ENCODE data around the gene GLRA3. TPM values are rescaled to one million over a fixed set of nuclear protein-coding genes. Genes with fewer than 3 reads are reported as not detected.

Gene GLRA3
- total and polyA plus RNA-seq, 2 donors (not counting 1 experiment from before 2014, with no cell fraction given) = not detected

DNA sequence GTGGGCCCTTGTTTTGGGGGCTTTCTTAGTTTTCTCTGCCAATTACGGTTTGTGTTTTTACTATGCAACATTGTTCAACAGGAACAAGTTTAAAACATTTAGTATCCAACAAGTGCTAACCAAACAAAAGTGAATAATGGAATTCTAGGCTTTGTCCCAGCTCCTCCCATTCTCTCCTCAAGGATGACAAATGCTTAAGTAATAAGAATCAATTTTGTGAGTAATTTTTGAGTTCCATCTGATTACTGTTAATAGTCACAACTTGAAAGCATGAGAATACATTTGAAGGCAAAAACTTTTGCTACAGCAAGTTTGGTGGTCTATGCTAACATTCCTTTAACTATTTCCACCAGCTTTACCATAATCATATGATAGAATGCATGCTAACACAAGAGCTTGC lies 228.7 kb downstream of the GLRA3 start:
- Histone ChIP-seq H3K79me2 (ENCODE audit: control insufficient read depth, insufficient read depth, low read length) (no peaks in the 10 kb centered on the region), H3K9ac (ENCODE audit: insufficient read depth, low read length) (no peak overlapping the region), H3K4me3 (replicated peaks in 1 of 4; ENCODE audit: control extremely low read depth in 1 of 4, insufficient read depth in 1 of 4, low read depth in 3 of 4, low read length in 4 of 4) (no peak overlapping the region), H4K20me1 (ENCODE audit: control insufficient read depth, extremely low read depth, insufficient read depth, low read length) (no peaks in the 10 kb centered on the region), H3K4me1 (ENCODE audit: control insufficient read depth, extremely low read depth, insufficient read depth, low read length) (no peaks in the 10 kb centered on the region), H3K27me3 (ENCODE audit: control insufficient read depth, insufficient read depth, low read length) (no peaks in the 10 kb centered on the region), H3K27ac (ENCODE audit: insufficient read depth, low read length) (no peak overlapping the region), H3K4me2 (ENCODE audit: extremely low read depth, insufficient read depth, low read length) (no peak overlapping the region), H3K36me3 (ENCODE audit: control insufficient read depth, insufficient read depth, low read length) (no peaks in the 10 kb centered on the region), H2AFZ (ENCODE audit: low read length) (no peak overlapping the region), H3K9me3 (ENCODE audit: control insufficient read depth, insufficient read depth, low read depth, low read length) (no peaks in the 10 kb centered on the region)
- no peak for TF ChIP-seq EZH2 (IDR thresholded peaks at IDR 0.05; ENCODE audit: low read length, missing control alignments)
- TF ChIP-seq, protein P1, sequence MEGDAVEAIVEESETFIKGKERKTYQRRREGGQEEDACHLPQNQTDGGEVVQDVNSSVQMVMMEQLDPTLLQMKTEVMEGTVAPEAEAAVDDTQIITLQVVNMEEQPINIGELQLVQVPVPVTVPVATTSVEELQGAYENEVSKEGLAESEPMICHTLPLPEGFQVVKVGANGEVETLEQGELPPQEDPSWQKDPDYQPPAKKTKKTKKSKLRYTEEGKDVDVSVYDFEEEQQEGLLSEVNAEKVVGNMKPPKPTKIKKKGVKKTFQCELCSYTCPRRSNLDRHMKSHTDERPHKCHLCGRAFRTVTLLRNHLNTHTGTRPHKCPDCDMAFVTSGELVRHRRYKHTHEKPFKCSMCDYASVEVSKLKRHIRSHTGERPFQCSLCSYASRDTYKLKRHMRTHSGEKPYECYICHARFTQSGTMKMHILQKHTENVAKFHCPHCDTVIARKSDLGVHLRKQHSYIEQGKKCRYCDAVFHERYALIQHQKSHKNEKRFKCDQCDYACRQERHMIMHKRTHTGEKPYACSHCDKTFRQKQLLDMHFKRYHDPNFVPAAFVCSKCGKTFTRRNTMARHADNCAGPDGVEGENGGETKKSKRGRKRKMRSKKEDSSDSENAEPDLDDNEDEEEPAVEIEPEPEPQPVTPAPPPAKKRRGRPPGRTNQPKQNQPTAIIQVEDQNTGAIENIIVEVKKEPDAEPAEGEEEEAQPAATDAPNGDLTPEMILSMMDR (conservative IDR thresholded peaks at IDR 0.05 in 1 of 2, IDR thresholded peaks at IDR 0.05 in 1 of 2; ENCODE audit: low read depth in 1 of 2, low read length in 2 of 2) = no peak
- DNase-seq (ENCODE audit: low read depth in 2 of 2) = no peak

DNA sequence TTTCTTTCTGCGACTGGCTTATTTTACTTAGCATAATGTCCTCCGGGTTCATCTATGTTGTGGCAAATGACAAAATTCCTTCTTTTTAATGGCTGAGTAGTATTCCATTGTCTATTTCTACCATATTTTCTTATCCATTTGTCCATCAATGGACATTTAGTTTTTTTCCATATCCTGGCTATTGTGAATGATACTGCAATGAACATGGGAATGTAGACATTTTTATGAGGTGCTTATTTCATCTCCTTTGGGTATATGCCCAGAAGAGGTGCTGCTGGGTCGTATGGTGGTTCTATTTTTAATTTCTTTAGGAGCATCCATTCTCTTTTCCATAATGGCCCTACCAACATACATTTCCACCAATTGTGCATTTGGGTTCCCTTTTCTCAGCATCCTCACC lies 230.2 kb downstream of the GLRA3 start:
- H3K9ac ChIP-seq (ENCODE audit: insufficient read depth, low read length) = no peak overlapping the region
- H2AFZ ChIP-seq (ENCODE audit: low read length) = no peak overlapping the region
- no peak overlapping the region for H3K4me3 ChIP-seq (replicated peaks in 1 of 4; ENCODE audit: control extremely low read depth in 1 of 4, insufficient read depth in 1 of 4, low read depth in 3 of 4, low read length in 4 of 4)
- no peaks in the 10 kb centered on the region for H3K36me3 ChIP-seq (ENCODE audit: control insufficient read depth, insufficient read depth, low read length)
- H3K9me3 ChIP-seq (ENCODE audit: control insufficient read depth, insufficient read depth, low read depth, low read length) = no peaks in the 10 kb centered on the region
- H3K4me1 ChIP-seq (ENCODE audit: control insufficient read depth, extremely low read depth, insufficient read depth, low read length) = no peaks in the 10 kb centered on the region
- H3K27ac ChIP-seq (ENCODE audit: insufficient read depth, low read length) = no peak overlapping the region
- H4K20me1 ChIP-seq (ENCODE audit: control insufficient read depth, extremely low read depth, insufficient read depth, low read length) = no peaks in the 10 kb centered on the region
- TF ChIP-seq EZH2 (IDR thresholded peaks at IDR 0.05; ENCODE audit: low read length, missing control alignments) = no peak
- TF ChIP-seq, protein P1 (conservative IDR thresholded peaks at IDR 0.05 in 1 of 2, IDR thresholded peaks at IDR 0.05 in 1 of 2; ENCODE audit: low read depth in 1 of 2, low read length in 2 of 2) = no peak
- H3K27me3 ChIP-seq (ENCODE audit: control insufficient read depth, insufficient read depth, low read length) = no peaks in the 10 kb centered on the region
- H3K79me2 ChIP-seq (ENCODE audit: control insufficient read depth, insufficient read depth, low read length) = no peaks in the 10 kb centered on the region
- no peak for DNase-seq (ENCODE audit: low read depth in 2 of 2)
- H3K4me2 ChIP-seq (ENCODE audit: extremely low read depth, insufficient read depth, low read length) = no peak overlapping the region

- H3K4me3 ChIP-seq (replicated peaks in 1 of 4; ENCODE audit: control extremely low read depth in 1 of 4, insufficient read depth in 1 of 4, low read depth in 3 of 4, low read length in 4 of 4) = no peak overlapping the region
- no peak overlapping the region for H3K9ac ChIP-seq (ENCODE audit: insufficient read depth, low read length)
- no peak overlapping the region for H3K4me2 ChIP-seq (ENCODE audit: extremely low read depth, insufficient read depth, low read length)
- TF ChIP-seq, protein P1 (conservative IDR thresholded peaks at IDR 0.05 in 1 of 2, IDR thresholded peaks at IDR 0.05 in 1 of 2; ENCODE audit: low read depth in 1 of 2, low read length in 2 of 2) = no peak
- no peak for TF ChIP-seq EZH2 (IDR thresholded peaks at IDR 0.05; ENCODE audit: low read length, missing control alignments)
- H3K9me3 ChIP-seq (ENCODE audit: control insufficient read depth, insufficient read depth, low read depth, low read length) = no peaks in the 10 kb centered on the region
- H3K4me1 ChIP-seq (ENCODE audit: control insufficient read depth, extremely low read depth, insufficient read depth, low read length) = peaks cover 2% of the 10 kb centered on the region
- H3K27ac ChIP-seq (ENCODE audit: insufficient read depth, low read length) = no peak overlapping the region
- no peak overlapping the region for H2AFZ ChIP-seq (ENCODE audit: low read length)
- H3K36me3 ChIP-seq (ENCODE audit: control insufficient read depth, insufficient read depth, low read length) = no peaks in the 10 kb centered on the region
- no peaks in the 10 kb centered on the region for H4K20me1 ChIP-seq (ENCODE audit: control insufficient read depth, extremely low read depth, insufficient read depth, low read length)
- no peak for DNase-seq (ENCODE audit: low read depth in 2 of 2)
- H3K79me2 ChIP-seq (ENCODE audit: control insufficient read depth, insufficient read depth, low read length) = no peaks in the 10 kb centered on the region
- H3K27me3 ChIP-seq (ENCODE audit: control insufficient read depth, insufficient read depth, low read length) = no peaks in the 10 kb centered on the region
These were observed 232.5 kb downstream of the GLRA3 start for GRCh38 chr4:174596513-174596912.
